SJCRH30 (cell line): ENCODE measurements around the gene LRP1B. TPM values are rescaled to one million over a fixed set of nuclear protein-coding genes. Genes with fewer than 3 reads are reported as not detected.
A peak's percentile ranks its signal among the peaks of the same experiment; 100 is the strongest.

Experiments
- DNase-seq, 2 experiments: peaks; one replicate each; pipeline ENCODE4 v3.0.0-alpha.2; 2015 to 2020
- H3K27ac ChIP-seq: fragments of 250-450 bp; sonication (Bioruptor Pico); 2 replicates; pipeline ENCODE4 v1.5.1; 2020; ENCODE audit warnings: mild to moderate bottlenecking, moderate library complexity
- H3K27me3 ChIP-seq: fragments of 250-450 bp; sonication (Bioruptor Pico); 2 replicates; pipeline ENCODE4 v1.5.1; 2020; ENCODE audit warnings: mild to moderate bottlenecking, moderate library complexity
- H3K36me3 ChIP-seq: fragments of 250-450 bp; sonication (Bioruptor Pico); 2 replicates; pipeline ENCODE4 v1.5.1; 2020; ENCODE audit warnings: mild to moderate bottlenecking, moderate library complexity
- H3K4me1 ChIP-seq: fragments of 250-450 bp; sonication (Bioruptor Pico); 2 replicates; pipeline ENCODE4 v1.5.1; 2020; ENCODE audit warnings: mild to moderate bottlenecking, moderate library complexity
- H3K4me3 ChIP-seq: fragments of 250-450 bp; sonication (Bioruptor Pico); 2 replicates; pipeline ENCODE4 v1.5.1; 2020; ENCODE audit warnings: mild to moderate bottlenecking, moderate library complexity
- H3K9me3 ChIP-seq: fragments of 250-450 bp; sonication (Bioruptor Pico); replicated peaks from 2 replicates; pipeline ENCODE4 v1.5.1; 2020; ENCODE audit warnings: mild to moderate bottlenecking, moderate library complexity
- total RNA-seq: library from RNA; depleted of rRNA; stranded (reverse); fragments of >200 nt; shearing (Covaris generic); gene quantifications from 2 replicates; pipeline ENCODE4 v1.2.3, GENCODE V29; 2014

The LRP1B gene
- total RNA-seq, 1 experiment from 2014 or later, result 7.5 TPM

DNA sequence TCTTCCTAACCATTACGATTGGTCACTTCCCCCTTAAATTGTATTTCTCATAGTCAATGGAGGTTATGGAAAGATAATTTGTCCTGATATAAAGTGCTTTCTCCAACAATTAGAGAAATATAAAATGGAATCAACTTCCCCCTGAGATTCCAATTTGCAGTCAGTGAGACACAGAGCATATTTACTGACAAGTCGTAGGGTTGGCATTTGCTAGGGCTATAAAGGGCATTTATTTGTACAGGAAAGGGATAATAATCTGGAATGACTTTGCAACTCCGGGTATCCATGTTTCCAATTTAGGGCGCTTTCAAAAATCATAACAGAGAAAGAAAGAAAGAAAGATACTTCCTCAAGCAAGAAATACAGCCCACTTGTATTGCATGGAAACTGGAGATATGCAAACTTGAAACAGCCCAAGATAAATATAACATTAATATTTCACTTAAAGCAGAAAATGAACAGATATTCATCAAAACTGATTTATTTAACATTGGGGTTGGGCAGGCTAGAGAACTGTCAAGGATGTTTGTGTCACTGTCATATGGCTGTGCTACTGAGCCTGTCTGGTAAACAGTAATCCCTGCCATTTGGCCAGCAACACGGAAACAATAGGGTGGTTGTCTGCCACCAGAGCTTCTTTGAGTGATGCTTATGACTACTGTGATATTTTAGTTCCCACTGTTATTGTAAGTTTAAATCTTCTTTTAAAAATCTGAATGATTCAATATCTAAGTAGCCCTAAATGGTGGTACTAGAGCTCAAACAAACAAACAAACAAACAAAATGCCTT, 621.8 kb downstream of the LRP1B start:
- peaks cover 12% of the 10 kb centered on the region for H3K4me1 ChIP-seq
- H3K27me3 ChIP-seq, result no peaks in the 10 kb centered on the region
- H3K36me3 ChIP-seq, result no peaks in the 10 kb centered on the region
- H3K9me3 ChIP-seq, result no peaks in the 10 kb centered on the region
- H3K27ac ChIP-seq, result peak overlapping the region; percentile 4; the same call in 1 of the 2 replicates
- DNase-seq, result peak; percentile 22 to 66
- H3K4me3 ChIP-seq, result no peak overlapping the region

DNA sequence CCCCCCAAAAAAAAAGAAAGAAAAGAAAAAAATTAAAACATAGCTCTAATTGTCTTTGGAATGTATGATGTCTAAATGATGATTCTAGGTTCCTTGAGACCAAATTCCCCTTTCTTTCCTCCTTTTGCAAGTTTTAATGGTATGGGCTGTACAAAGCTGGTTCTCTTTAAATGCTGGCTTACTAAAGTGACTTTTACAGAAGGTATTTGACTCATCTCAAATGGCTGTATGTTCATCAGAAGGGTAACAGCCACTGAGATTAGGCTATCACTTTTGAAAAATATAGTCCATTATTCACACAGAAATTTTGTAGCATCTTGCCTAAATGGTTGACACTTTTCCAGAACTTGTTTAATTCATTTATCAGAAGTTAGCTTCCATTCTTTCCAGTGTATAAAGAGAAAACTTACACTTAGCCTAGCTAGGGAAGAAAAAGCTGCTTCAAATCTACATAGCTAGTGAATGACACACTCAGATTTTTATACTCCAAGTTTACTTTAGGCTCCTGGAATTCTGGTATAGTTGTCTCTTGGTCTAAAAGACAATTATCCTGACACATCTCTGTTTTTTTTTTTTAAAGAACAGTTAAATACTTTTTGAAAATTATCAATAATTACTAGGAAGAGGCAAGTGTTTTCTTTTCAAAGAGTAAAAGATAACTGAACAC, 622.6 kb downstream of the LRP1B start:
- DNase-seq, result no peak
- Histone ChIP-seq H3K27ac (no peak overlapping the region), H3K9me3 (no peaks in the 10 kb centered on the region), H3K4me1 (peaks cover 12% of the 10 kb centered on the region), H3K36me3 (no peaks in the 10 kb centered on the region), H3K4me3 (no peak overlapping the region), H3K27me3 (no peaks in the 10 kb centered on the region)

DNA sequence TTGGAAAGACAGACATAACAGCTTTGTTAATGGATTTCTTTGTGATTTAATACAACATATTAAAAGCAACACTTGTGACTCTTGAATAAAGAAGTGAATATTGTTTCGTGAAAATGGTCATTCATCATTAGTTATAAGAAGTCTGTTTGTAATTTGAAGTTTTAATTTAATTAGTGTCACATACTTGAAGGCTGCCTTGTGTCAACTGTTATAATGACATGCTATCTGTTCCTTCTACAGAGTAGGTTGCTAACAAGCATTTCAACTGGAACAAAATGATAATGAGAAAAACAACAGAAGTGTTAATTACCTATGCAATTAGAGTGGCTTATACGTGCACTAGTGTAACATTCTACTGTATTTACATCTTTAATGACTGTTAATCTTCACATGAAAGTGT, 624.7 kb downstream of the LRP1B start:
- no peak overlapping the region for H3K4me3 ChIP-seq
- no peak for DNase-seq
- no peaks in the 10 kb centered on the region for H3K9me3 ChIP-seq
- H3K4me1 ChIP-seq, result peaks cover 12% of the 10 kb centered on the region
- no peak overlapping the region for H3K27ac ChIP-seq
- H3K27me3 ChIP-seq, result no peaks in the 10 kb centered on the region
- H3K36me3 ChIP-seq, result no peaks in the 10 kb centered on the region

DNA sequence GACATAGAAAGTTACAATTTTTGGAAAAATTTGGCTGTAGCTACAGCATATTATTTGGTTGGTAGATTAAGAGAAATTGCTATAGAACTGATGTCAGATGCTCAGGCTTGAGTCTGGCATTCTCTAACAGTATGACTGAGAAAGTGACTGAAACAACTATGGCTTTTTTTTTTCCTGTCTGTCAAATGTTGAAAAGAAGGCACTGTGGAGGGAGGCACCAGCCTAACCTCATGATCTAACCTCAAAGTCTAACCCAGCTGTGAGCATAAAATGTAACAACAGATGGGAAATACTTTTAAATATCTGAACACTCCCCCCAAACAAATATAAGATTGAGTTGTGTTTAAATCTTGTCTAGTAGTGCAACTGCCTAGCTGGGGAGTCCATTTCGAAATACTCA, 629.1 kb downstream of the LRP1B start:
- Histone ChIP-seq H3K9me3 (no peaks in the 10 kb centered on the region), H3K4me1 (no peaks in the 10 kb centered on the region), H3K4me3 (no peak overlapping the region), H3K27me3 (no peaks in the 10 kb centered on the region), H3K27ac (no peak overlapping the region), H3K36me3 (no peaks in the 10 kb centered on the region)
- DNase-seq, result no peak

DNA sequence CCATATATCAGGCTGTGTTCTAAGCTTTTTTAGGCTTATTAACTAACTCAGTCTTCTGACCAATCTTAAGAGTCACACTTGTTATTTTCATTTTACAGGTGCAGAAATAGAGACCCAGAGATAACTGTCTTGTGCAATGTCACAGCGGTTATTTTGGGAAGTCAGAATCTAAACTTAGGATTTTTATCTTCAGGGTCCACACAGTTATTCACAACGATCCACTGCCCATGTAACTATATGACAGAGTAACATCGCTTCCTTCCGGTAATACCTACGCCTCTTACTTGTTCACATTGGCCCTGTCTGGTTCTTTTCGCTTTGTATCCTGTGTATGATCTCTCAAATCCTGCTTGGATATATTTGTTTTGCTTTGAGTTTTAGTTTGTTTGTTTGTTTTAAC, 631.7 kb downstream of the LRP1B start:
- no peak overlapping the region for H3K27ac ChIP-seq

DNA sequence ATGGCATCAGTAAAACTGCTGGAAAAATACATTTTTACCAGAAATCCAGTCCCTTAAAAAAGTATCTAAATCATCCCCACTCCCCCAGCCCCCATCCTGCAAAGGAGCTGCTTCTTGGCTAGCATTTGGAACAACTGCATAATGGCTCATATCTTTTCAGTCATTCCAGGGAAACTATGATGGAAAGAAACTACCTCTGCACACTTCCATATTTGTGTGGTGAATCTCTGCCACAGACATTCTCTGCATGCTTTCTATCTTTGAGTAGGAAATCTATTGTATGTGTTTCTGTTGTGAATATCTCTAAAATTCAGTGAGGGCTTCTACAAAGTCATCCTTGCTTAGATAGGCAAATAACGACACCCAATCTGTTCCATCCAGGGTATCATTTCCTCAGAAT, 632.3 kb downstream of the LRP1B start:
- no peak overlapping the region for H3K27ac ChIP-seq
- no peaks in the 10 kb centered on the region for H3K36me3 ChIP-seq
- H3K4me3 ChIP-seq, result no peak overlapping the region
- no peak for DNase-seq
- H3K9me3 ChIP-seq, result no peaks in the 10 kb centered on the region
- H3K27me3 ChIP-seq, result no peaks in the 10 kb centered on the region
- H3K4me1 ChIP-seq, result no peaks in the 10 kb centered on the region

More for the DNA sequence above, 631.7 kb downstream of the LRP1B start:
- Histone ChIP-seq H3K4me3 (no peak overlapping the region), H3K36me3 (no peaks in the 10 kb centered on the region), H3K4me1 (no peaks in the 10 kb centered on the region), H3K9me3 (no peaks in the 10 kb centered on the region), H3K27me3 (no peaks in the 10 kb centered on the region)
- no peak for DNase-seq

DNA sequence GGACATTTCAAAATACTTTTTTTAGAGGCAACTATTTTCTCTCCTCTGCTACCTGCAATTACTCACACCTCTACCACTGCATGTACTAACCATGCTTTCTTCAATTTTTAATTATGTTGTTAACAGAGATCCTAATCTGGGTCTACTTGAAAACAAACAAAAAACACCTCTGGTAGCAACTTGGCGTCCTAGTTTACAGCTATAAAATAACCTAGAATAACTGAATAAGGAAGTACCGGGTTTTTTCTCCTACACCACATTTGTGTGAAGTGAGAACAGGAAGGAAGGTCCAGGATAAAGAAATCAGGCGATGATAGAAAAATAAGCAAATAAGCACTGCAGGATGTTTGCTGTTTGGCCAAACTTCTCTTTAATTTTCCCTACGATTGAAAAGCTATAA, 633.5 kb downstream of the LRP1B start:
- Histone ChIP-seq H3K4me3 (no peak overlapping the region), H3K36me3 (no peaks in the 10 kb centered on the region), H3K4me1 (no peaks in the 10 kb centered on the region), H3K27me3 (no peaks in the 10 kb centered on the region), H3K27ac (no peak overlapping the region), H3K9me3 (no peaks in the 10 kb centered on the region)
- DNase-seq, result no peak

DNA sequence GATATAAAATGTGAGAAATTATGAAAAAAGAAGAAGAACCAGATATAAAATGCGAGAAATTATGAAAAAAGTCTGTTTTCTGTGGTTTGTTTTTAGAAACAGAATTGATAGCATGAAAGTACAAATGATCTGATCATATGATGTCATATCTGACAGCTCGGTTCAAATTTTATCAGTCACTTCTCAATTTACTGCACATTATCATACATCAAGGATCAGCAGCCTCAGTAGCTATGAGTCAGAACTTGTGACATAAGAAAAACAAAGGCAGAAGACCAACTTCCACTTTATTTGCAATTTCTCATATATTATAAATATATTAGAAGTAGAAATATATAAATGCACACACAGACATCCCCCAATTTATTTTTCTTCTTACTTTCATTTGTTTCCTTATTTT, 634.0 kb downstream of the LRP1B start:
- DNase-seq, result no peak
- no peaks in the 10 kb centered on the region for H3K9me3 ChIP-seq
- H3K27me3 ChIP-seq, result no peaks in the 10 kb centered on the region
- H3K27ac ChIP-seq, result no peak overlapping the region
- no peak overlapping the region for H3K4me3 ChIP-seq
- H3K4me1 ChIP-seq, result no peaks in the 10 kb centered on the region
- no peaks in the 10 kb centered on the region for H3K36me3 ChIP-seq

DNA sequence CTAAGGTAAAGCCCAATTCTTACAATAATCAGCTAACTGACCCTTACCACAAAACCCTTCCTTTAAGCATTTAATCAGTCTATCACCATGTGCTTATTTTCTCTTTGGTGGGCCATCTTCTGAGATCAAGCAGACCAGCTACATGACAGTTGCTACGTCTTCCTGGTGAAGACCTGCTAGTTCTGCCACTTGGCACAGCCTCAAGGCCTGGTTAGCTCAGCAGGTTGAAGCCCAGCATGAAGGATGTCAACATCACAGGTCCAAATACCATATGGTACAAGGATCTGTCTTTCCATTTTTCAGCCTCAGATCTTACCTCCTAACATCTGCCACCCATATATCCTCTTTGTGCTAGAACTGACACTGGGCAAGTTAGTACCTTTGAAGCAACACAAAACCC, 636.9 kb downstream of the LRP1B start:
- H3K27ac ChIP-seq, result no peak overlapping the region
- no peak overlapping the region for H3K4me3 ChIP-seq
- DNase-seq, result no peak
- H3K36me3 ChIP-seq, result no peaks in the 10 kb centered on the region
- peaks cover 8% of the 10 kb centered on the region for H3K4me1 ChIP-seq
- H3K9me3 ChIP-seq, result no peaks in the 10 kb centered on the region
- H3K27me3 ChIP-seq, result no peaks in the 10 kb centered on the region

DNA sequence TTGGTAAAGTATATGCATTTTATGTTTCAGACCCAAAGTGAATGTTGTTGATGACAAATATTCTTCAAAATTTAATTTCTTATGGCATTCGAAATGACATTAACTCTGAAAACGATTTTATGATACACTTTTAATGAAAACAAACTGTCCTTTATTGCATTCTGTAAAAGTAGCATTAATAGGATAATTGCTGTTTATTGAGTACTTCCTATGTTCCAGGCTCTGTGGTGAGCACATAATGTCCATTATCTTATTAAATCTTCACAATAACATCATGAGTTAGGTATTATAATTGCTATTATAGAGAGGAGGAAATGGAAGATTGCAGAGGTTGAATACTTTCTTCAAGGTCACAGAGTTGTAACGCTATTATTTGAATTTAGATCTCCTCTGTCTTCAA, 638.0 kb downstream of the LRP1B start:
- no peaks in the 10 kb centered on the region for H3K9me3 ChIP-seq
- no peak overlapping the region for H3K4me3 ChIP-seq
- H3K27ac ChIP-seq, result no peak overlapping the region
- H3K27me3 ChIP-seq, result no peaks in the 10 kb centered on the region
- peaks cover 8% of the 10 kb centered on the region for H3K4me1 ChIP-seq
- no peak for DNase-seq
- H3K36me3 ChIP-seq, result no peaks in the 10 kb centered on the region

DNA sequence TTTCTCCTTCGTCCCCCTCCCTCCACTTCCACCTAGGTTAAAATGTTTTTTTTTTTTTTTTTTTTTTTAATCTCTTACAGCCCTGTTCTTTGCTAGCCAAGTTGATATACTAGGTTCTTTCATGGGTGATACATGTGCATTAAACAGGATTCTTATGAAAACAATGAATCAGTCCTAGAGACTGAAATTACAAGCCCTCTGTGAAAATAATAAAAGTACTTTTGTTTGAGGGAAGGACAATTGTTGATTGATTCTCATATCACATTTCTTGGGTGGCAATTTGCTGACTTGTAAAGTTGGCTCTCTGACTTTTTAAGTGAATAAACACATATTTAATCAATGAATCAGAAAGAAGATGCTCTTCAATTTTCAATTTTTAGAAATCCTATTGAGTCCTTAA, 639.9 kb downstream of the LRP1B start:
- DNase-seq, result peak in 1 of 2 experiments; percentile 31

DNA sequence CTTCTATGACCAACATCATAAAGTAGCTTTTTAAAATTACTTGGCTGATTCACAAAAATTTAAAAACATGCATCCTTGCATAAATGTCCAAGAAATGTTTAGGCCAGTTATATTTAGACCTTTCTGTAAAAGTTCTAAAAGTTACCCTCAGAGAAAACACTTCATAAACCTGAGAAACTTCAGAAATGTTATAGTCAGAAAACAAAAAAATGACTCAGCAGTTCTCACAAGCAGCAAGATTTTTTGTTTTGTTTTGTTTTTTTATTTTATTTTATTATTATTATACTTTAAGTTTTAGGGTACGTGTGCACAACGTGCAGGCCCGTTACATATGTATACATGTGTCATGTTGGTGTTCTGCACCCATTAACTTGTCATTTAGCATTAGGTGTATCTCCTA, 648.1 kb downstream of the LRP1B start:
- Histone ChIP-seq H3K4me1 (no peaks in the 10 kb centered on the region), H3K4me3 (no peak overlapping the region), H3K36me3 (no peaks in the 10 kb centered on the region), H3K27ac (no peak overlapping the region), H3K27me3 (no peaks in the 10 kb centered on the region), H3K9me3 (no peaks in the 10 kb centered on the region)
- DNase-seq, result no peak

More for the DNA sequence above, 639.9 kb downstream of the LRP1B start:
- H3K4me3 ChIP-seq, result no peak overlapping the region
- peaks cover 8% of the 10 kb centered on the region for H3K4me1 ChIP-seq
- no peaks in the 10 kb centered on the region for H3K27me3 ChIP-seq
- no peak overlapping the region for H3K27ac ChIP-seq
- no peaks in the 10 kb centered on the region for H3K9me3 ChIP-seq
- H3K36me3 ChIP-seq, result no peaks in the 10 kb centered on the region

DNA sequence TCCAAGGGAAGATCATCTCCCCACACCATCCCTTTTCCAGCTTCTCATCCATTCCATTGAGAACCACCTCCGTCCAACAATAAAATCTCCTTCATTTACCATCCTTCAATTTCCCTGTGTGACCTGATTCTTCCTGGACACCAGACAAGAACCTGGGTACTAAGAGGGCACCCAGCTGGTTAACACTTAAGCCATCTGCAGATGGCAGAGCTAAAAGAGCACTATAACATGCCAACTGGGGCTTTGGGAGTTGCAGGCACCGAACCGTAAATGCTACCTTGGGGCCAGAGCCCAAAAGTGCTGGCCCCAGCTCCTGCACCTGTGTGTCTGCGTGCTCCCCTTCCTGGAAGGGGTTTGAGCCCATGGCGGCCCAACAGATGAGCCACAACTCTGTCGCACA, 655.0 kb downstream of the LRP1B start:
- no peaks in the 10 kb centered on the region for H3K4me1 ChIP-seq
- H3K4me3 ChIP-seq, result no peak overlapping the region
- H3K36me3 ChIP-seq, result no peaks in the 10 kb centered on the region

DNA sequence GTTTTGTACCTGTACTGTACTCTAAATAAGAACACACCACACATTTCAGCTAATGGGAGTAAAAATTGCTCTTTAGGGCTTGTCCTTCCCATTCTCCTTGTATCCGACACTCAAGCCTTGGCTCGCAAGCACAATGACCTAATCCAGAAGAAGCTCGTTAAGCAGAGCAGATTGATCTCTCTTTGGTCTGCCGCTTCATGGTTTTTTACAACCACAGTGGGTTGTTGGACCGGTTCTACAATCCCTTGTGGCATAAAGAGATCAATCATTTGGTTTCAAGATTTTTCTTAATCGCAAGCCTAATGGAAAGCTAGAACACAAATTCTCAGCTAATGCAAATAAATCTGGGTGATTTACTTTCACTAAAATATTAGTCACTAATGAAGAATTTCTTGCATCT, 662.1 kb downstream of the LRP1B start:
- H3K27me3 ChIP-seq, result no peaks in the 10 kb centered on the region
- H3K4me3 ChIP-seq, result no peak overlapping the region
- DNase-seq, result no peak
- H3K9me3 ChIP-seq, result no peaks in the 10 kb centered on the region
- H3K4me1 ChIP-seq, result no peaks in the 10 kb centered on the region
- no peak overlapping the region for H3K27ac ChIP-seq
- no peaks in the 10 kb centered on the region for H3K36me3 ChIP-seq

More for the DNA sequence above, 655.0 kb downstream of the LRP1B start:
- Histone ChIP-seq H3K27me3 (no peaks in the 10 kb centered on the region), H3K27ac (no peak overlapping the region), H3K9me3 (no peaks in the 10 kb centered on the region)
- no peak for DNase-seq

DNA sequence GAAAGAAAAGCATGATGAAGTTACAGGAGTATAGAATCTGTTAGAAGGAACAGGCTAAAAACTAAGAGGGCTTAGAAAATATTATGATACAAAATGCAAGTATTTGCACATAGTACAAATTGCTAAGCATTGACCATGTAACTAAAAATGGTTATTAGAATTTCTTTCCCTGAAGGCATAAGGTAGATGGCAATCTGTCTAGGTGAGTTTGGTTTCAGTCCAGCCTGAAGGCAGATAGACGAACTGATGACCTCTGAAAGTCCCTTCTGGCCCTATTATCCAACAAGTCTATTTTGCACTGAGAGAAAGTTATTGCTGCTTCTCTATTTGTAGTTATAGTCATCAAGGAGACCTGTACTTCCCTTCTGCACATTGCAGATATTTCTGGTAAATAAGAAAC, 663.5 kb downstream of the LRP1B start:
- Histone ChIP-seq H3K27ac (no peak overlapping the region), H3K36me3 (no peaks in the 10 kb centered on the region), H3K9me3 (no peaks in the 10 kb centered on the region), H3K27me3 (no peaks in the 10 kb centered on the region), H3K4me1 (no peaks in the 10 kb centered on the region), H3K4me3 (no peak overlapping the region)
- no peak for DNase-seq

DNA sequence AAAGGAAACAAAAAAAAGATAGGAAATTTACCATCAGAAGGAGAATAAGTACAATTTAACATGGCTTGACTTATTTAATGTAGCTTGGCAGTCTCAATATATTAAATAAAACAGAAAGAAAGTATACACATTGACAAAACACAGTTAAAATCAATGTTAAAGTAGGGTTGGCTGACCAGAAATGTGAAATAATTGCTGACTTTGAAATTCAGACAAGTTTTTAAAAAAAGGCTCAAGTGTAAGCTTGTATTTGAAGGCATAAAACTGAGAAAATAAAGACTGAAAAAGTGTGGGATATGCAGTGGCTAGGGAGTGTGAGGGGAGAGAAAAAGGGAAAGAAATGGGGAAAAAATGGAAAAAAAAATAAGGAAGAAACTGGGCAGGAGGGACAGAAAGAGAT, 665.8 kb downstream of the LRP1B start:
- no peaks in the 10 kb centered on the region for H3K27me3 ChIP-seq
- H3K9me3 ChIP-seq, result no peaks in the 10 kb centered on the region
- no peak overlapping the region for H3K4me3 ChIP-seq
- no peak overlapping the region for H3K27ac ChIP-seq
- H3K36me3 ChIP-seq, result no peaks in the 10 kb centered on the region
- no peak for DNase-seq
- no peaks in the 10 kb centered on the region for H3K4me1 ChIP-seq
